ENCODE data around the gene SLAMF6.

GRCh38 chr1:160453443-160453842 is 69.6 kb downstream of the SLAMF6 start:
- TF ChIP-seq CTCF (IDR thresholded peaks at IDR 0.05): no peak
- no peak for TF ChIP-seq EP300 (IDR thresholded peaks at IDR 0.05)
- no peak for TF ChIP-seq POLR2A (IDR thresholded peaks at IDR 0.05; ENCODE audit: low read length)
- TF ChIP-seq HDAC2 (IDR thresholded peaks at IDR 0.05): no peak
- TF ChIP-seq SMC3 (IDR thresholded peaks at IDR 0.05): no peak
- TF ChIP-seq ZC3H11A (IDR thresholded peaks at IDR 0.05): no peak
- TF ChIP-seq KDM1A (IDR thresholded peaks at IDR 0.05; ENCODE audit: low read depth): no peak

All from A549 (cell line).